GM12801 (cell line): Measurements from ENCODE around the gene NRF1.

ENCODE experiments used
- CTCF ChIP-seq: IDR thresholded peaks from one replicate; pipeline ENCODE4 v1.5.1; 2011; ENCODE audit warnings: control low read depth; ENCODE audit not compliant: insufficient read length; ENCODE audit errors: extremely low read depth

Gene NRF1

GRCh38 chr7:129782818-129783583 is 171.5 kb downstream of the NRF1 start:
- TF ChIP-seq CTCF = no peak

GRCh38 chr7:129783584-129783919 is 172.0 kb downstream of the NRF1 start:
- no peak for TF ChIP-seq CTCF

- TF ChIP-seq CTCF = no peak
These were observed 172.9 kb downstream of the NRF1 start for GRCh38 chr7:129784437-129784782.

GRCh38 chr7:129784783-129785684 is 173.5 kb downstream of the NRF1 start:
- TF ChIP-seq CTCF = no peak

- no peak for TF ChIP-seq CTCF
These were observed 174.4 kb downstream of the NRF1 start for GRCh38 chr7:129785685-129786514.

GRCh38 chr7:129786825-129787563 is 175.5 kb downstream of the NRF1 start:
- no peak for TF ChIP-seq CTCF

- TF ChIP-seq CTCF = no peak
These were observed 177.5 kb downstream of the NRF1 start for GRCh38 chr7:129789000-129789399.
